ENCODE results near the gene RBP3.

Gene RBP3

GRCh38 chr10:47348138-47348651, at the start of gene RBP3:
Gene RBP3, plus strand, starts transcription at chr10:47348363. Its CDS starts 122 bp downstream, at chr10:47348485.
- no peak for DNase-seq

GRCh38 chr10:47298715-47299114, 49.4 kb upstream of the RBP3 start:
- DNase-seq, result no peak

- no peak for DNase-seq
Measured at GRCh38 chr10:47299611-47300428, 48.3 kb upstream of the RBP3 start, which contains the start of gene GDF10. Gene GDF10, plus strand, starts transcription at chr10:47300197. Its CDS starts 455 bp downstream, at chr10:47300652.

- DNase-seq, result no peak
Measured at GRCh38 chr10:47300429-47300931, 47.7 kb upstream of the RBP3 start.

GRCh38 chr10:47301833-47302232, 46.3 kb upstream of the RBP3 start:
- no peak for DNase-seq

- DNase-seq, result no peak
Measured at GRCh38 chr10:47303105-47303504, 45.1 kb upstream of the RBP3 start.

GRCh38 chr10:47303866-47304265, 44.3 kb upstream of the RBP3 start:
- DNase-seq, result no peak

GRCh38 chr10:47305566-47305965, 42.6 kb upstream of the RBP3 start:
- DNase-seq, result no peak

- no peak for DNase-seq
Measured at GRCh38 chr10:47306387-47307210, 41.6 kb upstream of the RBP3 start.

GRCh38 chr10:47307381-47307780, 40.8 kb upstream of the RBP3 start:
- DNase-seq, result no peak

- DNase-seq, result no peak
Measured at GRCh38 chr10:47308775-47309174, 39.4 kb upstream of the RBP3 start.

- no peak for DNase-seq
Measured at GRCh38 chr10:47309408-47310089, 38.6 kb upstream of the RBP3 start.

- no peak for DNase-seq
Measured at GRCh38 chr10:47310090-47310505, 38.1 kb upstream of the RBP3 start.

- DNase-seq, result no peak
Measured at GRCh38 chr10:47311193-47311931, 36.8 kb upstream of the RBP3 start.

- DNase-seq, result peak; percentile 35 to 36
Measured at GRCh38 chr10:47311932-47312662, 36.1 kb upstream of the RBP3 start.

- no peak for DNase-seq
Measured at GRCh38 chr10:47312663-47312995, 35.5 kb upstream of the RBP3 start.

GRCh38 chr10:47314416-47314970, 33.7 kb upstream of the RBP3 start:
- no peak for DNase-seq

- DNase-seq, result no peak
Measured at GRCh38 chr10:47315421-47315820, 32.7 kb upstream of the RBP3 start.

GRCh38 chr10:47316131-47316530, 32.0 kb upstream of the RBP3 start:
- DNase-seq, result no peak

- no peak for DNase-seq
Measured at GRCh38 chr10:47317251-47317650, 30.9 kb upstream of the RBP3 start.

- no peak for DNase-seq
Measured at GRCh38 chr10:47318706-47319105, 29.5 kb upstream of the RBP3 start.

Measured in SW 1271 (cell line).